ENCODE measurements around the gene C11orf68.

DNA sequence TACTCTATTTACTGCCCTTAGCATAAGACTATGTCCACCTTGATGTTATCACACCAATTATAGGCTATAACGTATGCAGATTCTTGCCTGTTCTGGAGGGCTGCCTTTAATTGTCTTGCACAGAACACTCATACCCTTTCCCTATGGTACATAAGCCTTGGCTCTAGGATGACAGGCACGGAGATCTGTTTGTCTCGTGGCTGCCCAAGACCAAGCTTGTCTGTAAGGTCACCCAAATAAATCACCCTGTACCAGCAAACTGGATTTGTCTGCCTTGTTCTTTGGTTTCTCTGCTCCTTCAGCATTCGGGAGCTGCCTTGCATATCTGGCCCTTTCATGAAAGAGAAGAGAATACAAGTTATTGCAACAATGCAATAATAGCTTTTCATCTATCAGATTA lies 18.9 kb upstream of the C11orf68 start:
- TF ChIP-seq POLR2A (IDR thresholded peaks at IDR 0.05; ENCODE audit: low read length): no peak
- no peak for TF ChIP-seq GATA1 (IDR thresholded peaks at IDR 0.05; ENCODE audit: low read depth, low read length)

Measured in erythroblast (primary cell).